ENCODE data around the gene FFAR2. TPM values are rescaled to one million over a fixed set of nuclear protein-coding genes. Genes with fewer than 3 reads are reported as not detected.
"Not testable (repeated sequence)": the region's sequence is repeated elsewhere in the genome, so short reads cannot be mapped to it uniquely, and the experiment has no call there.

The FFAR2 gene
- total RNA-seq, 1 donor from 2014 or later, result not detected

GRCh38 chr19:35423406-35423805, 24.7 kb upstream of the FFAR2 start:
- intact Hi-C loops (cut with micrococcal nuclease), result not testable (repeated sequence)

DNA sequence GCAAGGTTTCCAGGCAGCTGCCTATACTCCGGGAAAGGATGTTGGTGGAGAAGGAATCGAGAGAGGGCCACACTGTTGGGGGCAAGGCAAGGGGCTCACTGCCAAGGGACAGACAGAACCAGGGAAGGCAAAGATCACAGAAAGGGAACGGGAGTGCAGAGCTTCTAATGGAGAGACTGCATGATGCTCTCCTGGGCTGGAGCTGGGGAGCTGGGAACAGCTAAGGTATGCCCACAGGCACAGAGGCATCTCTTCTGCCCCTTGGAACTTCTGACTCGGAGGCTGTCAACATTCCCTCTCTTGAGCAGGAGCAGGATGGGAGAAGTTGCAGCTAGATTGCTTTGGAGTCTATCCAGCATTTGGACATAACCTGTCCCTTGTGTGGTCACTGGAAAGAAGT, 22.4 kb upstream of the FFAR2 start:
- intact Hi-C loops (cut with micrococcal nuclease), result no loop called here

- intact Hi-C loops (cut with micrococcal nuclease), result no loop called here
These were observed 20.9 kb upstream of the FFAR2 start for GRCh38 chr19:35427187-35427586.

DNA sequence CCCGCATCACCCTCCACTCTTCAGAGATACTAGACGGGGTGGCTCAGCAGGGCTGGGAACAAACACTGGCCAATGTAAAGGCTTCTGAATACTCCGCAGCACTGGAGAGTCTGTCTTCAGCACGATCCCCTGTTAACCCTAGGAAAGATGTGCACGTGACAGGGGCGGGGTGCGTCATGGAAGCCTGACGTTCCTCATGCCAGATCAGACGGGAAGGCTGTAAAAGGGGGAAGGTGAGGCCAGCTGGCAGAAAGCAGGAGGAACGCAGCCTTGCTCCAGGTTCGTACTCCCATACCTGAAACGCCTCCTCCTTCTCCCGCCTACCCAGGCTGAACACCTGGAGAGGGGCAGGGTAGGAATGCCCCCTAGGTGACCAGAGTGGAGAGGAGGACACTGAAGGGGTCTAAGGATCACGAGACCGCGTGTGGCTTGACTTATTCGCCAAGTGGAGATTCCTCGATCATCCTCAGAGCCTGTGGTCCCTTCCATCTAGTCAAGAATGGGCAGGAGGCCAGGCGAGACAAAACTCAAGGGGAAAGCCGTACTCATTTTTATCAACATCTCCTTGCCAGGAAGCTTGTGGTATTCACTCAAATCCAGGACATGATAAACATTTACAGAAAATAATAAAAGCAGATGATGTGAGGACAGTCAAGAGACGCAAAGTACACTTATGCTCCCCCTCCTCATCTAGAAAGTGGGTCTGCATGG, 18.2 kb upstream of the FFAR2 start:
- intact Hi-C loops (cut with micrococcal nuclease), result no loop called here

- intact Hi-C loops (cut with micrococcal nuclease), result no loop called here
These were observed 17.5 kb upstream of the FFAR2 start for GRCh38 chr19:35430409-35431144.

DNA sequence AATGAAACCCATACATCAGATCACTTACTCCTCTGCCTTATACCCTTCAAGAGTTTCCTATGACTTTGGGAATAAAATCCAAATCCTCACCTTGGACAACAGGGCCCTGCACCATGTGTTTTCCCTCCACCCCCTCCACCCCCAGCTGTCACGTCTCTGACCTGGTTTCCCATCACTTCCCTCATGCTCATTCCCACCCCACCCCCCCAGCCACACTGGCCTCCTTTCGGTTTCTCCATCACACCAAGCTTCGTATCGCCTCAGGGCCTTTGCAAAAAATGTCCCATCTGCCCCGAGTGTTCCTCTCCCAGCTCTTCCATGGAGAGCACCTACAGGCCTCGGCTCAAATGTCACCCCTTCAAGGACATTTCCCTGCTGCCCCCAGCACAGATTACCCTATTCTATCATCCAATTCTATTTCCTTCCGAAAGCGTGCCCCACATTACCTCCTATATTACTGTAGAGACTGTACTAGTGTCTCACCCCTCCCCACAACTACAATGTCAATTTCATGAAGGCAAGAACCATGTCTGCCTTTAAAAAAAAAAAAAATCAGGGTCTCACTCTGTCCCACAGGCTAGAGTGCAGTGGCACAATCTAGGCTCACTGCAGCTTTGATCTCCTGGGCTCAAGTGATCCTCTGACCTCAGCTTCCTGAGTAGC, 16.8 kb upstream of the FFAR2 start:
- intact Hi-C loops (cut with micrococcal nuclease), result no loop called here

- intact Hi-C loops (cut with micrococcal nuclease), result no loop called here
These were observed 15.1 kb upstream of the FFAR2 start for GRCh38 chr19:35432911-35433310.

DNA sequence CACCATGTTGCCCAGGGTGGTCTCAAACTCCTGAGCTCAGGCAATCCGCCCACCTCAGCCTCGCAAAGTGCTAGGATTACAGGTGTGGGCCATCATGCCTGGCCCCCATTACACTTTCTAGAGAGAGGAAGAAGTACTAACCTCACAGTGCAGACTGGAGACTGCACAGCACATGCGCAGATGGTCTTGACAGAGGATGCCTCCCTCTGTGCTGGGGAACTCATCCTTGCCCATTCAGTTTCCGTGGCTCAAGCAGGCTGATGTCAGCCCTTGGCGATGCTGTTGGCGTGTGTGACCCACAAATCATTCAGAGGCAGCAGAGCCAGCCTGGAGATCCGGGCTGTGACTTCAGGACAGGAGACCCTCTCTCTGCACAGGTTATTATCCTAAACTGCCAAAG, 14.6 kb upstream of the FFAR2 start:
- intact Hi-C loops (cut with micrococcal nuclease), result no loop called here

DNA sequence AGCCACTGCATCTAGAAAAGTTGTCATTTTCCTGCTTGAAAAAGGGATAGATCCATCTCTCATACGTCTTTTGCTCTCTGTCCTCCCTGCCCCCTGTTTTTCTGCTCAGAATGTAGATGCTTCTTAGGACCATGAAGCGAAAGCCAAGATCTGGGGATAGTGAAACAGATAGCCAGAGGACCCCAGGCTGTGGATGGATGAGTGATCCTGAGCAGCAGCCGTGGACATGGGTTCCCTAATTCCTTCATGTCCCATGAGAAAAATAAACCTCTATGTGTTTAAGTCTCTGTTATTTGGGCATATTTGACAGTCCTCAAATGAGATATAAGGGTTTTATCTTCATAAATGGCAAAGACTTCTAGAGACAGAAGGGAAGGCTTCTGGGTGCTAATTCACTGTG, 12.2 kb upstream of the FFAR2 start:
- intact Hi-C loops (cut with micrococcal nuclease), result no loop called here

DNA sequence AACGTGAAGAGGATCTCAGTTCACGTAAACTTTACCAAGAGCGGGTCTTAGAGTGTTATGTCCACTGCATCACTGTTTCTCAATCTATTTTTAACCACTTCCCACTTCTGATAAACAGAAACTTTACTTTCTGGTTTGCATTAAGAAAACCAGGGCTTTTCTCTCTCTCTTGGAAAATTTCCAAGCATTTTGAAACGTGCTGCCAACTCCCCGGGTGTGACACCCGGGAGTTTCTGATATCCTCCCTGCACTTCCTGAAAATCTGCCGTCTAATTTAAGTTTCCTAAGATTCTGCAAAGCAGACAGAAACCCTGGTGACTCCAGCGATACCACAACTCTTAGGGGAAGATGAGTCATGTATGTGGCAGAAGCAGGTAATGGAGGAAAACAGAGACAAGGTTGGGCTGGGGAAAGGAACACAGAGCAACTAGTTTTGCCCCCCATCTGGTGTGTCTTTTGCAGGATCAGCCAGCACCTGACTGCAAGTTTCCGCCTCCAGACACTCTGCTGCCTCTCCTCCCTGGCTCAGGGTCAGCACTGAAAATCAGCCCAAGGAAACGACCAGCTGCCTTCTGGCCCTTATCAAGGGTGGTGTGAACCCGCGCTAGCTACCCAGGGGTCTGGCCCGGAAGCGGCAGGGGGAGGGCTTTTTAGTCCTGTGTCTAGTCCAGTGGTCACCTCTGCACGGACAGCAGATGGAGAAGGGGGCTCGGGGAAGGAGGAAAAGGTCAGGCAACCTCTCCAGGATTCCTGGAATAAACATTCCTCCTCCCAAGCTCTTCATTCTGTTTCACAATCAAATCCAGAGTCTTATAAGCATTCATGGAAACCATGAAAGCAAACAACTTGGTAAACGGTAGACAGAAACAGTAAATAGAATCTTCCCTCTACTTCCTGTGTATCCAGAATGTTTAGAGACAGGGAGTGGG, 11.3 kb upstream of the FFAR2 start:
- intact Hi-C loops (cut with micrococcal nuclease), result no loop called here

DNA sequence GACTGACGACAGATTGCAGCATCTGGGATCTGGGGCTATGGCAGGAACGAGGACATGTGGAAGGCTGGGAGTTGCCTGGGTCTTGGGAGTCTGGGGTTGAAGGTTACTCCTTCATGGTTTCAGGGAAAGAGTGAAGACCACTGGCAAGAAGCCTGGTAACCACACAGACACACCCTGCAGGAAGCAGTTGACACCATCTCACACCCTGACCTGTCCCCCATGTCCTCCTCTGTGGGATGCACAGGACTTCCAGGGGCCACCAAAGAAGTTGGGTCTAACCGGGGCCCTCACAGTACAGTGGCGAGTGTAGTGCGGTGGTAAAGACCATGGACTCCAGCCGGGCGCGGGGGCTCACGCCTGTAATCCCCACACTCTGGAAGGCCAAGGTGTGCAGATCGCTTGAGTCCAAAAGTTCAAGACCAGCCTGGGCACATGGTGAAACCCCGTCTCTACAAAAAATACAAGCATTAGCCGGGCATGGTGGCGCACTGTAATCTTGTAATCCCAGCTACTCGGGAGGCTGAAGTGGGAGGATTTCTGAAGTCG, 10.6 kb upstream of the FFAR2 start:
- intact Hi-C loops (cut with micrococcal nuclease), result no loop called here

GRCh38 chr19:35438096-35438495, 10.0 kb upstream of the FFAR2 start:
- intact Hi-C loops (cut with micrococcal nuclease), result no loop called here

DNA sequence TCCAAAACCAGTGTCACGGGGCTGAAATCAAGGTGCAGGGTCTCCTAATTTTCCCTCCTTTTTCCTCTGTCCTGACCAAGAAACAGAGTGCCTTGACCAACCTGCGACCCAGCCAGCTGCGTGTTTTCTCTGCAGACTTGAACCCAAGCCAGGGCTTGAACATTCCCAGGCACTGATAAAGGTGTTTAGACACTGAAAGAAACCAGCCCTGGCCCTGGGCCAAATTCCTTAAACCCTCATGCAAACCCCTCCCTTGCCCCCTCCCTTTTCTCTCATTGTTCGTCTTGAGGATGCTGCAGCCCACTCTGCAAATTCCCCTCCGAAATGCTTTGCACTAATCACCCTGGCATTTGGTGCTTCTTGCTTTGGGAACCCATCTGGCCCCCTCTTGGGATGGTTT, 9.5 kb upstream of the FFAR2 start:
- intact Hi-C loops (cut with micrococcal nuclease), result no loop called here

DNA sequence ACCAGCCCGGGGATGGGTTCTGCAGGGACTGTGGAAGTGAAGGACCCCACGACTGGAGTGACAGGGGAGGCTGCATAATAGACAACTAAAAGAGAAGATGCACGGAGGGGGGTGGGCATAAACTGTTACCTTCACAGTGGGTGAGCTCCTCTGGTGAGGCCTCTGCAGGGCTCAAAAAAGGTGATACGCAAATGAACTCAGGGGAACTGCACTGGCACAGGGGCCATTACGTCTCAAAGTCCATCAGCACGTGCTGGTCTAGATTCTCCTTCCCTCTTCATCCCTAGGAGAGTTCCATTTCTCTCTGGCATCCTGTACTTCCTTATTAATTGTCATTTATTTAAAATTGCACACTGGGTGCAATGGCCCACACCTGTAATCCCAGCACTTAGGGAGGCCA, 8.1 kb upstream of the FFAR2 start:
- intact Hi-C loops (cut with micrococcal nuclease), result no loop called here

DNA sequence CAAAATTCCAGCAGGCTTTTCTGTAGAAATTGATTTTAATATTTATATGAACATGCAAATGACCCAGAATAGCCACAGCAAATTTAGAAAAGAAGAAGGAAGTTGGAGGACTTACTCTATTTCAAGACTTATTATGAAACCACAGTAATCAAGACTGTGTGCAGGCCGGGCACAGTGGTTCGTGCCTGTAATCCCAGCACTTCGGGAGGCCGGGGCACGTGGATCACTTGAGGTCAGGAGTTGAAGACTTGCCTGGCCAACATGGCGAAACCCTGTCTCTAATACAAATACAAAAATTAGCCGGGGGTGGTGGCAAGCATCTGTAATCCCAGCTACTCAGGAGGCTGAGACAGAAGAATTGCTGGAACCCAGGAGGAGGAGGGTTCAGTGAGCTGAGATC, 6.0 kb upstream of the FFAR2 start:
- intact Hi-C loops (cut with micrococcal nuclease), result no loop called here

GRCh38 chr19:35444735-35445134, 3.3 kb upstream of the FFAR2 start:
- intact Hi-C loops (cut with micrococcal nuclease), result no loop called here

DNA sequence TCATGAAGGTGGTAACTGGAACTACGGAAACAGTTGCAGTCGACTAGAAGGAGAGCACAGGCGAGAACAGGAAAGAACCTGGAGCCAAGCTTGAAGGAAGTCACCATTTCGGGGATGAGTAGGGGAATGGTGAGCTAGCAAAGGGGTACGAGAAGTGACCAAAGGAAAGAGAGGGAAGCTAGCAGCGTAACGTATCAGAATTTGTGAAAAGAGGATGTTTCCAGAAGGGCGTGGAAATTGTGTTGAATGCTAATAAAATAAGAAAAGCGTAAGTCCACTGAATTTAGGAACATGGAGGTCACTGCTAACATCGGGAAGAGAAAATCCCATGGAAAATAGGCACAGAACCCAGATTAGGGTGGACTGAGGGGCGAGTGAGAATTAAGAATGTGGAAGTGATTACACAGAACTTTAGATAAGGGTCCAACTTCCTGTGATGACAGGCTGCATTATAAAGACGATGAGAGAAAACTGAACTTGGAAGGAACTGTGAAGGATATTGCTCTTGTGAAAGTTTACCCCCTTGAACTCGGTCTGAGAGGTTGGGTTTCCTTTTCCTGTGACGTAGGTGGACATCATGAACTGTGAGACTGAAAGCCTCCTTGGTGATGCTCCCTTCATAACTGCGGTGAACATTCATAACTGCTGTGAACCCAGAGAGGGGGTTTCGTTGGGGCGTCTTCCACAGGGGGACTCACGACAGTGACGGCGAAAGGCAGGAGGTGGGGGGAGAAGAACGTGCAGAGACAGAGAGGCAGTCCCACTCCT, 2.0 kb upstream of the FFAR2 start:
- intact Hi-C loops (cut with micrococcal nuclease), result no loop called here

- intact Hi-C loops (cut with micrococcal nuclease), result no loop called here
These were observed 1.4 kb downstream of the FFAR2 start for GRCh38 chr19:35449359-35450043.

GRCh38 chr19:35451338-35452096, 3.5 kb downstream of the FFAR2 start:
- intact Hi-C loops (cut with micrococcal nuclease), result loop anchor here (1.0 kb wide), 1 partner anchor 11 kb away; no protein-coding TSS in a partner anchor
